Caki2 (cell line): ENCODE data around the gene WASF2. TPM values are rescaled to one million over a fixed set of nuclear protein-coding genes. Genes with fewer than 3 reads are reported as not detected.

ENCODE experiments used
- DNase-seq: peaks from one replicate; pipeline ENCODE4 v3.0.0-alpha.2; 2015; ENCODE audit warnings: low read depth
- in situ Hi-C: cut with HindIII; loops from 2 replicates; pipeline ENCODE4 v1.10.0; 2016; ENCODE audit warnings: low sequenced_read_pairs, low pct_unique_long_range_greater_than_20kb, mixed read lengths
- total RNA-seq: library from RNA; depleted of rRNA; stranded (reverse); fragments of >200 nt; shearing (Covaris generic); gene quantifications from 2 replicates; pipeline ENCODE4 v1.2.3, GENCODE V29; 2014; ENCODE audit warnings: low replicate concordance

WASF2 gene
- total RNA-seq, 1 experiment from 2014 or later = 17.3 TPM

DNA sequence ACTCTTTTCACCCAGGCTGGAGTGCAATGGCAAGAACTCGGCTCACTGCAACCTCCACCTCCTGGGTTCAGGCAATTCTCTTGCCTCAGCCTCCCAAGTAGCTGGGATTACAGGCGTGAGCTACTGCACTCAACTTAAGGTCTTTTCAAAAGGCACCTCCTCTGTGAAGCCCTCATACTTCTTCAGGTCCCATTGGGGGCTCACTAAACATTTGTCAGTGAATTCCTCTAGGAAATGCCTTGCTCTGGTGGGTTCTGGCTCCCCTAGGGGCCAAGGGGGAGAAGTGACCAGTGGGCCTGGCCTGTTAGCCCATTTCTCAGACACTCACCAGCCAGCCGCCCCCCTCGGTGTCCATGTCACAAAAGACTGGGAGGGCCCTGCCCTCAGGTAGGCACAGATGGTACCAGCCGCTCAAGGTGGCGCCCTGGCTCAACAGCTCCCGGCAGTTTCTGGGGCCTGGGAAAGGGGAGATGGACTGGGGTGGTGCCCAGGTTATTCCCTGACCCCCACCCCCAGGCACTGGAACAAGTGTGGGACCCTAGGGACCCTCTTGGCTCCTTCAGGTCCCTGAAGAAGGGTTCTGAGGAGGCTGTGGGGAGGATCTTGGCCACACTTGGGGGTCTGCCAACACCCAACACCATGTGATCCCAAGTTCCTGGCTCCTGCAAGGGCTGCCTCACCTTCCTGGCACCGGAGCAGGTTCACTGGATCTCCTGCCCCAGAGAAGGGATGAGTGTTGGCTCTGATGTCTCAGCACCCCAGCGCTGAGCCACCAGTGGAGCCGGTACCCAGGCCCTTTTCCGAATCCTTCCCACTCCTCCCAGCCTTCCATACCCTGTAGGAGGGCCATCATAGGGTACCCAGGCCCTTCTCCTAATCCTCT lies 116.9 kb downstream of the WASF2 start:
- DNase-seq = no peak
- in situ Hi-C loops = no loop called here

DNA sequence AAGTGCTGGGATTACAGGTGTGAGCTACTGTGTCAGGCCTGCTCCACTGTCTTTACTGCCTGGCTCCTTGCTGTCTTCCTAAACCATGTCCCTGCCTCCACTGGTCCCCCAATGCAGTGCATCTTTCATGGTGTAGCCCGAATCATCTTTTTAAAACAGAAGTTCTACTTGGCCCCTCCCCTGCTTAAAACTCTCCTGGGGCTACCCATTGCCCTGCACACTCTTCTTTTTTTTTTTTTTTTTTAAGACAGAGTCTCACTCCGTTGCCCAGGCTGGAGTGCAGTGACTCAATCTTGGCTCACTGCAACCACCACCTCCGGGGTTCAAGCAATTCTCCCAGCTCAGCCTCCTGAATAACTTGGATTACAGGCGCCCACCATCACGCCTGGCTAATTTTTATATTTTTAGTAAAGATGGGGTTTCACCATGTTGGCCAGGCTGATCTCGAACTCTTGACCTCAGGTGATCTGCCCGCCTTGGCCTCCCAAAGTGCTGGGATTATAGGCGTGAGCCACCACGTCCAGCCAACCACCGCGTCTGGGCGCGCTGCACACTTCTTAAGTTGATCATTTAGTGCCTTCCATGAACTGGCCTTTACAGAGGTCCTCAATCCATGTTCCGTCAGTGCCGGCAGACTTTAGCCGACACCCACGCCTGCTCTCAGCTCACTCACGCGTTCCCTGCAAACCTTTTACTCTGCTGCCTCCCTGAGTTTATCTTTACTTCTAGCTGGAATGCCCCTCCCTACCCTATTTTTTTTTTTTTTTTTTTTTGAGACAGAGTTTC lies 117.8 kb downstream of the WASF2 start:
- in situ Hi-C loops = no loop called here
- peak; percentile 69 for DNase-seq

DNA sequence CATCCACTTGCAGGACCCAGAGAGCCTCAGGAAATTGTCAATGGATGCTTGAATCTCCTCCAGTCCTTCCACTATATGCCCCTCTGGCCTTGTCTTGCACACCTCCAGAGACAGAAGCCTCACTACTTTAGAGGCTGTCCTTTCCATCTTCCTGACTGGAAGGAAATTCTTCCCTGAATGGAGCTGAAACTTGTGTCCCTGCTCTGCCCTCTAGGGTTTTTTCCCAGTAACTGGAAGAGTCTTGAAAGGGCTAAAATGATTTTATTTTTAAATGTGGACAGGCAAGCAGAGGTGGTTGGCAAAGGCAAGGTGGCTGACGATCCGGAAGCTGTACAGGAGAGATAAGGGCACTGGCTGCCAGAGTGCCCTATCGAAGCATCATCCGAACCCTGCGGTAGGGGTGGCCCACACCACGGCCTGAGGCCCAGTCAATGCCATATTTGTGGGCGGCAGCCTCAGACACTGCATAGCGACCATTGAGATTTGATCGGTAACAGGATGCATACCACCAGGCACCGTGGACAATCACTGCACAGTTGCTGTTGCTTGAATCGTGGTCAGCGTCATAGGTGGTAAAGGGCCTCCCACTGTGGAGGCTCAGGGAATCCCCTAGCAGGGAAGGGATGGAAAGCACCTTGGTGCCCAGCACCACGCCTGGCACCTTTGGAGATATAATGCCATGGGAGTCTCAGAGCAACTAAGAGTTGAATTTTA lies 120.9 kb downstream of the WASF2 start:
- in situ Hi-C loops = no loop called here
- no peak for DNase-seq

GRCh38 chr1:27367160-27367650 lies 122.8 kb downstream of the WASF2 start:
- in situ Hi-C loops = no loop called here
- DNase-seq = no peak

- peak; percentile 78 for DNase-seq
- in situ Hi-C loops = no loop called here
Observed at GRCh38 chr1:27366411-27367159, 123.4 kb downstream of the WASF2 start, which contains the start of gene MAP3K6. Gene MAP3K6 (minus strand): TSS chr1:27366961. CDS start chr1:27366597, 364 bp downstream.

GRCh38 chr1:27366113-27366410 lies 123.9 kb downstream of the WASF2 start:
- in situ Hi-C loops = no loop called here
- peak; percentile 84 for DNase-seq

GRCh38 chr1:27365372-27366112 lies 124.4 kb downstream of the WASF2 start:
- in situ Hi-C loops = no loop called here
- peak; percentile 89 for DNase-seq

DNA sequence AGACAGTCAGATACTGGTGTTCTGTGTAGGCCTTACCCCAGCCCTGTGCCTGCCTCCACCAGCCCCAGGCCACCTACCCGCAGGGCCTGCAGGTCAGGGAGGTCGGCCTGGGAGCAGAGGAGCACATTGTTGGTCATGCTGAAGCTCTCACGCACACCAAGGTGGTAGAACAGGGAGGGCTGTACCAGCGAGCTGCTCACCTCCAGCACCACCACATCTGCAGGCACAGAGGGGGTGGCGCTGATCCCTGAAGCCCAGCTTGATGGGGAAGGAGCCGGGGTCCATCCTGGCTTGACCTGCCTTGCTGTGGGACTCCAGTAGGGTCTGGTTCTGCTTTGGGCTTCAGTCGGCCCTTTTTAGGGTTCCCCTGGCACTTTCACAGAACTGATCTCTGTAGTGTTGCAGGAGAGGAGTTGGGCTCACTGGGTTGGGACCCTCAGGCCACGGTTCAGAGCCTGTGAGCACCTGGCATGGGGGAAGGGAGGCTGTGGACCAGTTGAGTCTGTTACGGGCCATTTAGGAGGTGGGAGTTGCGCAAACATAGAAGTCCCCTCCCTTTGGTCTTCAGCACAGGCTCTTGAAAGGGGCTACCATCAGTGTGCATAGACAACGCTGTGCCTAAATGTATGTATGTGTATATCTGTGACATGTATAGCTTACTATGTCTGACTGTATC lies 125.1 kb downstream of the WASF2 start:
- in situ Hi-C loops = no loop called here
- DNase-seq = no peak

DNA sequence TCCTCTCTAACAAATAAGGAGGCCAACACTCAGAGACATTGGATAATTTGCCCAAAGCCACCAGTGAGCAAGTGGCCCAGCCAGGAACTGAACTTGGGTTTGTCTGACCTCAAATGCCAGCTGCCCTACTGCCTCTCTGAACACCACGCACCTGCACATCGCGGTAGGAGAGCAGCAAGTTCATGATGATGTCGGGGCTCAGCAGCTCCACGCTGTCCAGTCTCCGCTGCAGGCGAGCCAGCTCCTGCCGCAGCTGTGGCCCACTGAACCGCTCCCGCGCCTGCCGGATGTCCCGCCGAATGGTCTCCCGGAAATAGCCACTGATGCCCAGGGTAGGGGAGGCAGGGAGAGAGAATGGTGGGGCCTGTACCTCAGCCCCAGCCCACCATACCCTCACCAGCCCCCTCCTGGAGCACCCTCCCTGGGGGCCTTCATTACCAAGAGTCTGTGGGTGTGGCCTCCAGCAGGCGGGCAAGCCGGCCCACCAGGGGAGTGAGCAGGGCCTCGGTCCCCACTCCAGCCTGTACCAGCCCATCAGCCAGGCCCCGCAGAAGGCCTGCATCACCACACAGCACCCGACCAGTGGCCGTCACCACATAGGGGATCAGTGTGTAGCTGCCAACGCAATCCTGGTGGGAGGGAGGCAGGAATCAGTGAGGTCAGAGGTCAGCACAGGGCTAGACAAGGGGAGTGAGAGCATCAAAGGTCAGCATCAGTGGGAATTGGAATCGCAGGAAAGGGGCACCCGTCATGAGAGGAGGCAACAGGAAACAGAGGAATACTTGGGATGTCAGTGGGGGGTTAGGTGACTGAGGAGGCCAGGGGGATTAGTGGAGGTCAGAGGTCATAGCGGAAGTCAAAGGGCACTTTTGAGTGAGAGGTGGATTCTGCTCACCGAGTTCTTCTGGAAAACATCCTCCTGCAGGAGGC lies 125.9 kb downstream of the WASF2 start:
- no peak for DNase-seq

GRCh38 chr1:27361553-27361952 lies 128.4 kb downstream of the WASF2 start:
- DNase-seq = no peak
- in situ Hi-C loops = no loop called here

More for the DNA sequence above, 125.9 kb downstream of the WASF2 start:
- in situ Hi-C loops = no loop called here

- in situ Hi-C loops = no loop called here
- DNase-seq = no peak
Observed at GRCh38 chr1:27361044-27361402, 128.9 kb downstream of the WASF2 start.

DNA sequence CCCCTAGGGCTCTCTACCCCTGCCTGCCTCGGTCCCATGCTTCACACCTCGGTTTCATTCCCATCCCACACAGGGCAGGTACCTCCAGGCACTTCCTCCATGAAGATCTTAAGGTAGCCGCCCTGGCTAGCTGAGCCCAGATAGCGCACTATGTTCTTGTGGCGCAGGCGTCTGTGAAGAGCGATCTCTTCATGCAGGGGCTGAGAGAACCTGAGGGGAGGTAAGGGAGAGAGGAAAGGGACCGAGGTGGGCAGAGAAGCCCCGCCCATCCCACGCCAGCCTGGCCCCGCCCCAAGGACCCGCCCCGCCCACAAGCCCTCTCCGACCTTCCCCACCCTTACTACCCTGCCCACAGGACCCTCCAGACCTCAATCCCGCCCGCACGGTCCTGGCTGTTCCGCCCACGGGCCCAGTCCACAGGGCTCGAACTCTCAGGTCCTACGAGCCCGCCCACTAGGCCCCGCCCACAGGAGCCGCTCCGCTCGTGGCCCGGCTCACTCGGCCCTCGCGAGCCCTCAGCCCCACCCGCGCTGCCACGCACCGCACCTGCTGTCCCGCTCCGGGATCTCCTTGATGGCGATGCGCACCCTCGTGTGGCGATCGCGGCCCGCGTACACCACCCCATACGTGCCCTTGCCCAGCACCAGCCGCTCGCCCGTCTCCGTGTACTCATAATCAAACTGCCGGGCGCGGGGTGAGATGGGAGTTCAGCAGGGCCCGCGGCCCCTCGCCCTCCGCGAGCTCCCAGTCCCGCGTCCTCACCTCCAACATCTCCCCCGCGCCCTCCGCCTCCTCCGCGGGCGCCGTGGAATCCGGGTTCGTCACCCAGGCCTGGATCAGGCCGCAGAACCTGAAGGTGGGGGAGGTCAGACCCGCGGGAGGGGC lies 129.6 kb downstream of the WASF2 start:
- in situ Hi-C loops = no loop called here
- DNase-seq = no peak

DNA sequence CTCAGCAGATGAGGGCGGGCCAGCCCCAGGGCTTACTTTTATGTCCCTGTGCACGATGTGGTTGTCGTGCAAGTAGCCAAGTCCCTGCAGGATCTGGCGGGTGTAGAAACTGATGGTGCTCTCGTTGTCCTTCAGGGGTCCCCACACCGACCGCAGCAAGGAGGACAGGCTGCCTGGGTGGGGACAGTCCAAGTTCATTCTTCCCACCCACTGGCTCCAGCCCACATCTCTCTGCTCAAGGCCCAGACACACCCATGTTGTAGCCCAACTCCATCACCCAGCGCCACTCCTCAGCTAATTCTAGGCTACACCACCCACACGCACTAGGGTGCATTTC lies 130.2 kb downstream of the WASF2 start:
- in situ Hi-C loops = no loop called here
- no peak for DNase-seq

- in situ Hi-C loops = no loop called here
- DNase-seq = no peak
Observed at GRCh38 chr1:27358928-27359313, 131.0 kb downstream of the WASF2 start.
